Mammary epithelial cell (primary cell): ENCODE data around the gene CTNNA1.

Experiments used
- EZH2 ChIP-seq: IDR thresholded peaks from 2 replicates; pipeline ENCODE4 v1.6.1; 2012; ENCODE audit warnings: low read length, inconsistent platforms, borderline replicate concordance
- TF ChIP-seq, protein P1 (sequence below), 2 donors: IDR thresholded peaks in 1 of 2; conservative IDR thresholded peaks in 1 of 2; 2 replicates each; pipeline ENCODE4 v1.5.1; 2011 to 2012; ENCODE audit warnings: inconsistent platforms in 2 of 2, low read length in 2 of 2, mild to moderate bottlenecking in 2 of 2, control low read depth in 1 of 2, low read depth in 1 of 2; ENCODE audit not compliant: insufficient read depth in 1 of 2; ENCODE audit errors: extremely low read depth in 1 of 2

DNA sequence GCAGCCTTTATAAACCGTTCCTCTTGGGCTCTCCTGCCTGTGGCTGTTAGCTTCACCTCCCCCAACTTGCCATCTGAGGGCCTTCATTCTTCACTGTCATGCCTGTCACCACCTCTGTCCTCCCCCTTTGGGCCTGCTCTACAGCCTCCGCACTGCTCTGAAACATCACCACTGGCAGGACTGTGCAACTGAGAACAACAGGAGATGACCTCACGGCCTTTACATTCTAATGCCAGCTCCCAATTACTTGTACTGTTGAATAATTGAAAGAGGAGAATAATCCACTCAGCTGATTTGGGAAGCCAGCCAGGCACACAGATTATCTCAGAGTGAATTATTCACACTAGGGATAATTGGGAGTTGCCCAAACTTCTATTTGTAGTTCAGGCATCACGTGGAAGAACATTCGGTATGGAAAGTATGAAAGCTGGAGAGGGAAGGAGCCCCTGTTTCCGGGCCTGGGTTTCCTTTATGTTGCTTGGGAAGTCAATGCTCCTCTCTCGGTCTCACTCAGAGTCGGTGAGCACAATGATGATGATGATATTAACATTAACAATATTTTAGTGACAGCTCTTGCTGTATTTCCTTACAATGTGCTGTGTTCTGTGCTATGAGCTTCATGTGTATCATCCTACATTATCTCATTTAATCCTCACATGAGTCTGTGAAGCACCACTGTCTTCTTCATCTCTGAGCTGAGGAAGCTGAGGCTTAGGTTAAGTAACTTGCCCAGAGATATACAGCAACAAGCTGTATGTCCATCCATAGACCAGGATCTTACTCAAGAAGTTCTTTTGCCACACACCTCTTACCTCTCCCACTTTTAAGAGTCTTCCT, 221.2 kb downstream of the CTNNA1 start:
- TF ChIP-seq, protein P1, sequence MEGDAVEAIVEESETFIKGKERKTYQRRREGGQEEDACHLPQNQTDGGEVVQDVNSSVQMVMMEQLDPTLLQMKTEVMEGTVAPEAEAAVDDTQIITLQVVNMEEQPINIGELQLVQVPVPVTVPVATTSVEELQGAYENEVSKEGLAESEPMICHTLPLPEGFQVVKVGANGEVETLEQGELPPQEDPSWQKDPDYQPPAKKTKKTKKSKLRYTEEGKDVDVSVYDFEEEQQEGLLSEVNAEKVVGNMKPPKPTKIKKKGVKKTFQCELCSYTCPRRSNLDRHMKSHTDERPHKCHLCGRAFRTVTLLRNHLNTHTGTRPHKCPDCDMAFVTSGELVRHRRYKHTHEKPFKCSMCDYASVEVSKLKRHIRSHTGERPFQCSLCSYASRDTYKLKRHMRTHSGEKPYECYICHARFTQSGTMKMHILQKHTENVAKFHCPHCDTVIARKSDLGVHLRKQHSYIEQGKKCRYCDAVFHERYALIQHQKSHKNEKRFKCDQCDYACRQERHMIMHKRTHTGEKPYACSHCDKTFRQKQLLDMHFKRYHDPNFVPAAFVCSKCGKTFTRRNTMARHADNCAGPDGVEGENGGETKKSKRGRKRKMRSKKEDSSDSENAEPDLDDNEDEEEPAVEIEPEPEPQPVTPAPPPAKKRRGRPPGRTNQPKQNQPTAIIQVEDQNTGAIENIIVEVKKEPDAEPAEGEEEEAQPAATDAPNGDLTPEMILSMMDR (conservative IDR thresholded peaks at IDR 0.05 in 1 of 2, IDR thresholded peaks at IDR 0.05 in 1 of 2; ENCODE audit: extremely low read depth in 1 of 2, insufficient read depth in 1 of 2, low read depth in 1 of 2, low read length in 2 of 2): no peak
- TF ChIP-seq EZH2: no peak
